Colonic mucosa (tissue), 4 donors: Measurements from ENCODE around the gene KANTR. TPM values are rescaled to one million over a fixed set of nuclear protein-coding genes. Genes with fewer than 3 reads are reported as not detected.
"Not testable (repeated sequence)": the region's sequence is repeated elsewhere in the genome, so short reads cannot be mapped to it uniquely, and the experiment has no call there.

ENCODE experiments used
- DNase-seq: peaks from one replicate; pipeline ENCODE4 v3.0.0-alpha.2; 2020
- H3K27ac ChIP-seq: fragments of 200-600 bp; one replicate; pipeline ENCODE4 v1.8.0; 2021
- H3K27me3 ChIP-seq: fragments of 200-600 bp; one replicate; pipeline ENCODE4 v1.8.0; 2021
- H3K36me3 ChIP-seq: fragments of 200-600 bp; one replicate; pipeline ENCODE4 v1.8.0; 2021
- H3K4me1 ChIP-seq: fragments of 200-600 bp; one replicate; pipeline ENCODE4 v1.8.0; 2021; ENCODE audit warnings: mild to moderate bottlenecking
- H3K4me3 ChIP-seq: fragments of 200-600 bp; one replicate; pipeline ENCODE4 v1.8.0; 2021
- H3K9ac ChIP-seq, 2 donors: one replicate each; pipeline ENCODE4 v1.7.0; 2013; ENCODE audit warnings: control low read depth in 2 of 2, low read depth in 2 of 2, low read length in 2 of 2
- H3K9me3 ChIP-seq: fragments of 200-600 bp; one replicate; pipeline ENCODE4 v1.8.0; 2021
- intact Hi-C: fragments of 100-400 bp; cut with DNase I; formaldehyde crosslinking; loops from one replicate; pipeline ENCODE4 v1.14.1; 2022
- total RNA-seq, 2 donors: library from RNA; stranded (reverse); fragmentation: NEBNext Ultra II Directional in 1 of 2; extraction: Animal tissue kit (Norgen Biotek cat#: 25700) in 1 of 2; gene quantifications; one replicate each; pipeline ENCODE4 v1.2.1, GENCODE V29; 2021
- TF ChIP-seq, protein P1 (sequence below): fragments of 200-600 bp; IDR thresholded peaks from one replicate; pipeline ENCODE4 v1.8.0; 2022; ENCODE audit warnings: antibody characterized with exemption, mild to moderate bottlenecking
- donor health status: healthy.
- donor health status: DM: no; HTN: no; CAD: no.
- donor health status: DM: no; HTN: no; CAD: no.

The KANTR gene
- total RNA-seq, 2 donors from 2014 or later = 6.8 to 8.0 TPM

DNA sequence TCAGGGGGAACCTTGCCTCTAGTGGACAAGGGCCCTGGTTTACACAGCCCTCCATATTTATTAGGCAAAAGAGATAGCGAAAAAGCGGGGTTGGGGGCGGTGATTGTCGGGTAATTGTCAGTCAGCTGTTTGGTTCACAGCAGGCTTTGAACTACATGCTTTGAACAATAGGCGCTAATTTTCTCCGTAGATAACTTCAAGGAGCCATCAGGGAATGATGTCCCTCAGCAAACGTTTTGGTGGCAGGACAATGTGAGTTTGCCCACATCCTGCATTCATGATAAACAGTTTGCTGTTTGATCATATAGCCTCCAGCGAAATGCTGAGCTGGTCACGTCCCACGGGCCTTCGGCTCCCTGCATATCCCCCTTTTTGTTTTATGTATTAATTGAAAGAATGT is 65.2 kb downstream of the KANTR start:
- no peaks in the 10 kb centered on the region for H3K9me3 ChIP-seq
- H3K36me3 ChIP-seq = no peaks in the 10 kb centered on the region
- no peaks in the 10 kb centered on the region for H3K4me1 ChIP-seq
- no peak overlapping the region for H3K4me3 ChIP-seq
- H3K27ac ChIP-seq = no peak overlapping the region
- intact Hi-C loops = no loop called here
- H3K27me3 ChIP-seq = no peaks in the 10 kb centered on the region
- no peak for DNase-seq
- no peak overlapping the region for H3K9ac ChIP-seq
- TF ChIP-seq, protein P1, sequence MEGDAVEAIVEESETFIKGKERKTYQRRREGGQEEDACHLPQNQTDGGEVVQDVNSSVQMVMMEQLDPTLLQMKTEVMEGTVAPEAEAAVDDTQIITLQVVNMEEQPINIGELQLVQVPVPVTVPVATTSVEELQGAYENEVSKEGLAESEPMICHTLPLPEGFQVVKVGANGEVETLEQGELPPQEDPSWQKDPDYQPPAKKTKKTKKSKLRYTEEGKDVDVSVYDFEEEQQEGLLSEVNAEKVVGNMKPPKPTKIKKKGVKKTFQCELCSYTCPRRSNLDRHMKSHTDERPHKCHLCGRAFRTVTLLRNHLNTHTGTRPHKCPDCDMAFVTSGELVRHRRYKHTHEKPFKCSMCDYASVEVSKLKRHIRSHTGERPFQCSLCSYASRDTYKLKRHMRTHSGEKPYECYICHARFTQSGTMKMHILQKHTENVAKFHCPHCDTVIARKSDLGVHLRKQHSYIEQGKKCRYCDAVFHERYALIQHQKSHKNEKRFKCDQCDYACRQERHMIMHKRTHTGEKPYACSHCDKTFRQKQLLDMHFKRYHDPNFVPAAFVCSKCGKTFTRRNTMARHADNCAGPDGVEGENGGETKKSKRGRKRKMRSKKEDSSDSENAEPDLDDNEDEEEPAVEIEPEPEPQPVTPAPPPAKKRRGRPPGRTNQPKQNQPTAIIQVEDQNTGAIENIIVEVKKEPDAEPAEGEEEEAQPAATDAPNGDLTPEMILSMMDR = no peak

DNA sequence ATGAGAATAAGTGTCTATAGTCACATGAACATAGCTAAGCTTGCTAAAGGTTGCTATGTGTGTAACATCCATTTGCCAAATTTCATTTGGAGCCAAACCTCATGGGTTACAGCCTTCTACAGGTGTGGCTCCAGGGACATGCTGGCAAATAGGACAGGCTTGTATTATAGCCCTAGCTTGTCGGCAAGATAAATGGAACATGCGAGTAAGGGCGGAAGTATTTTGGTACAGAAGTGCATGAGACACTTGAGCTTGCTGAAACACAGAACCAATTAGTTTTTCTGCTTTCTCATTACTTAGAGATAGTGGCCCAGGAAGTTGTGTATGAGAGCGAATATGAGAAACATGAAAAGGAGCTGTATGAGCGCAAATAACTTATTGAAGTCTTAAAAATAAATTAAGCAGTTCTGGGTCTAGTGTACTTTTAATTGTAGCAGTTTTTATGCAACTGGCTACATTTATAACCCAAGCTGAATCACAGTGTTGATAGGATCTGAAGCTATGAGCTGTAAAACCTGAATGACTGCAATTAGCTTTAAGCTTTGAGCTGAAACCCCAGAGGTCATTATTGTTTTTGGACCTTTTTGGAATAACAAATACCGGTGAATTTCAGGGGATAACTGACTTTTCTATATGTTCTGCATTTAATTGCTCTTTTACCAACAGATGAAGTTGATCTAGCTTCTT is 66.5 kb downstream of the KANTR start:
- peak; percentile 27 for DNase-seq

DNA sequence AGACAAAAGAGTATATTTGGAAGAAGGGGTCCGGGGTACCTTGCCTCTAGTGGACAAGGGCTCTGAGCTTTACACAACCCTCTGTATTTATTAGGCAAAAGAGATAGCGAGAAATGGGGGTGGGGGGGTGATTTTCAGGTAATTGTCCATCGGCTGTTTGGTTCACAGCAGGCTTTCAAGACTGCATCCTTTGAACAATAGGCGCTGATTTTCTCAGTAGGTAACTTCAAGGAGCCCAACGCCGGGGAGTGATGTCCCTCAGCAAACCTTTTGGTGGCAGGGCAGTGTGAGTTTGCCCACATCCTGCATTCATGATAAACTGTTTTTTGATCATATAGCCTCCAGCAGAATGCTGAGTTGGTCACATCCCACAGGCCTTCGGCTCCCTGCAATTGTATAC is 69.5 kb downstream of the KANTR start:
- Histone ChIP-seq H3K9ac (no peak overlapping the region), H3K9me3 (no peaks in the 10 kb centered on the region), H3K27me3 (no peaks in the 10 kb centered on the region), H3K4me3 (no peak overlapping the region), H3K4me1 (no peaks in the 10 kb centered on the region), H3K27ac (no peak overlapping the region), H3K36me3 (no peaks in the 10 kb centered on the region)
- no peak for DNase-seq
- intact Hi-C loops = no loop called here
- TF ChIP-seq, protein P1 = no peak

More for the DNA sequence above, 66.5 kb downstream of the KANTR start:
- TF ChIP-seq, protein P1 = no peak
- Histone ChIP-seq H3K4me3 (no peak overlapping the region), H3K4me1 (no peaks in the 10 kb centered on the region), H3K9ac (no peak overlapping the region), H3K27me3 (no peaks in the 10 kb centered on the region), H3K27ac (no peak overlapping the region), H3K36me3 (no peaks in the 10 kb centered on the region), H3K9me3 (no peaks in the 10 kb centered on the region)
- intact Hi-C loops = no loop called here

DNA sequence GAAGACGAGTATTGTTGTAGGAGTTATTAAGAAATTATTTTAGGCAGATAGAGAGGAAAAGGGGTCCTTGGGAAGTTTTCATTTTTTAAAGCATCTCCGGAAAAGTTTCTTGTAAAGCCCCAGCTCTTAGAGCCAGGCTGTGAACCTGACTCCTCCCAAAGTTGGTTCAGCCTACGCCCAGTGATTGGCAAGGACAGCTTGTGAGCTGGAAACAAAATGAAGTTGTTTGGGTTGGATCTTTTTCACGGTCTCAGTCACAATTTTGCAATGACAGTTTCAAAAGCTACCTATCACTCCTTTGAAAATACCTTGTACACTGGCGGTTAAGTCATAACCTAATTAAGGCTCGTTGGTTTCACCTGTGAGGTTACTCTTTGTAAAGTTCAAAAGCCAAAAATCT is 70.6 kb downstream of the KANTR start:
- intact Hi-C loops, DNase-seq: not testable (repeated sequence)

DNA sequence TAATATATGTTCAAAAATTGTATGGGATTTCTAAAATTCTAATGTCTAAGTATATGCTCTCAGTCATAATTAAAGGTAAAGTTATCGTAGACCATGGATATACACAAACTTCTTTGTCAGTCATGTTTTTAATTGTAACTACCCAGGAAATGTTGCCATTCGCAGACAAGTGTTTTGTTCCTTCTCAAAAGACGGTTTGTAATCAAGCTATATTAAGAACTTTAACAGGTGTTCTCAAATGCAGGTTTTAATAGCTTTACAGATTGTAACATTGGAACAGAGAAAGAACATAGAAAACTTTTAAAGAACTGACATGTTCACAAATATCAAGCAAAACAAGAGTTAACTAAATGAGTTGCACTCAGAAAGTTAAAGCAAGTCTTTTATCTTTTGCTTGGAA is 72.2 kb downstream of the KANTR start:
- no peaks in the 10 kb centered on the region for H3K4me1 ChIP-seq
- no peak overlapping the region for H3K27ac ChIP-seq
- intact Hi-C loops = no loop called here
- H3K27me3 ChIP-seq = no peaks in the 10 kb centered on the region
- no peak overlapping the region for H3K4me3 ChIP-seq
- no peaks in the 10 kb centered on the region for H3K9me3 ChIP-seq
- no peak for DNase-seq
- TF ChIP-seq, protein P1 = no peak
- H3K9ac ChIP-seq = no peak overlapping the region
- H3K36me3 ChIP-seq = no peaks in the 10 kb centered on the region

More for the DNA sequence above, 70.6 kb downstream of the KANTR start:
- not testable (repeated sequence) for H3K4me3 ChIP-seq, H3K9me3 ChIP-seq, H3K27me3 ChIP-seq, H3K4me1 ChIP-seq, H3K9ac ChIP-seq, H3K36me3 ChIP-seq, H3K27ac ChIP-seq

GRCh38 chrX:53171356-53171755 is 77.4 kb downstream of the KANTR start:
- no peaks in the 10 kb centered on the region for H3K4me1 ChIP-seq
- no peaks in the 10 kb centered on the region for H3K27me3 ChIP-seq
- no peaks in the 10 kb centered on the region for H3K36me3 ChIP-seq
- no peak overlapping the region for H3K9ac ChIP-seq
- no peak for DNase-seq
- intact Hi-C loops = no loop called here
- H3K9me3 ChIP-seq = no peaks in the 10 kb centered on the region
- TF ChIP-seq, protein P1 = no peak
- H3K4me3 ChIP-seq = no peak overlapping the region
- no peak overlapping the region for H3K27ac ChIP-seq

Other genes with a start within 250 kb of the KANTR start
- not detected for gene XAGE3, start 226.1 kb upstream of the KANTR start, total RNA-seq
- 10 to 100 TPM in 1 of 2 donors, 1 to 10 TPM in 1; 6.7 to 17.1 TPM for gene FAM156B, start 196.8 kb upstream of the KANTR start, total RNA-seq
- 10 to 100 TPM; 10.8 to 20.0 TPM for gene FAM156A, start 135.6 kb upstream of the KANTR start, total RNA-seq
- 1 to 10 TPM in 1 of 2 donors, under 1 TPM in 1; 0.47 to 1.2 TPM for gene GPR173, start 45.4 kb upstream of the KANTR start, total RNA-seq
- 10 to 100 TPM in 1 of 2 donors, 1 to 10 TPM in 1; 6.2 to 11.6 TPM for gene TSPYL2, start 11.8 kb upstream of the KANTR start, total RNA-seq
- 100 to 1,000 TPM; 115 to 130 TPM for gene KDM5C, start 131.1 kb downstream of the KANTR start, total RNA-seq
- 10 to 100 TPM; 23.1 to 26.1 TPM for gene IQSEC2, start 187.4 kb downstream of the KANTR start, total RNA-seq